Urothelium cell line (cell line): Measurements from ENCODE around the gene RSPO1.

Experiments
- DNase-seq: peaks from one replicate; pipeline ENCODE4 v3.0.0; 2011; ENCODE audit warnings: low spot score, mixed read lengths
- FAIRE-seq: peaks from 2 replicates; lab custom pipeline; 2011; peaks lifted over from hg19 to GRCh38; lab: Jason Lieb, UNC

RSPO1 gene

DNA sequence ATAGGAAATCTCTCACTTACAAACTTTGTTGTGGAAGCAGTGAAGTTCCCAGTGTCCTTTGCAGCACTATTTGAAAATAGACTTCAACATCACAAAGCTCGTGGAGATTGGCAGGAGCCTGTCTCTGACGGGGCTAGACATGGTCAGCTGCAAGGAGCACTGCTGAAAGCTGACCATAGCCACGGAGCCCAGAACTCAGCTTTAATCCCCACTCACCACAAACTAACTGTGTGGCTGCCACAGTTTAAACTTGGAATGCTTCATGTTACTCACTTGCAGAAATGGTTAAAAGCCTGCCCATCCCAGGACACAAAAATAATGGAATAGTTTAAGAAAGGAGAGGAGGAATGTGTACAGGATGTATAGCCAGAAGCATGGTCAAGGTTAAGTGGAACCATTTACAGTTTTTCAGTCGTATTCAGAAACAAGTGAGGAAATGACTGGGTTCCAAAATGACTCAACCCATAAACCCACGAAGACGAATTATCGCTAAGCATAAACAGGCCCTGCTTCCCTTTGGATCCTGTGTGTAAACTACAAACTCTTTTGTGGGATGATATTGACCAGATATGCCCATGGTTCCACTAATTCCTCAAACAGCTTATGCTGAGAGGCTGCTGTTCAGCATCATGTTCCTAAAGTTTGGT is 59.7 kb downstream of the RSPO1 start:
- FAIRE-seq (no peak), DNase-seq (no peak)

DNA sequence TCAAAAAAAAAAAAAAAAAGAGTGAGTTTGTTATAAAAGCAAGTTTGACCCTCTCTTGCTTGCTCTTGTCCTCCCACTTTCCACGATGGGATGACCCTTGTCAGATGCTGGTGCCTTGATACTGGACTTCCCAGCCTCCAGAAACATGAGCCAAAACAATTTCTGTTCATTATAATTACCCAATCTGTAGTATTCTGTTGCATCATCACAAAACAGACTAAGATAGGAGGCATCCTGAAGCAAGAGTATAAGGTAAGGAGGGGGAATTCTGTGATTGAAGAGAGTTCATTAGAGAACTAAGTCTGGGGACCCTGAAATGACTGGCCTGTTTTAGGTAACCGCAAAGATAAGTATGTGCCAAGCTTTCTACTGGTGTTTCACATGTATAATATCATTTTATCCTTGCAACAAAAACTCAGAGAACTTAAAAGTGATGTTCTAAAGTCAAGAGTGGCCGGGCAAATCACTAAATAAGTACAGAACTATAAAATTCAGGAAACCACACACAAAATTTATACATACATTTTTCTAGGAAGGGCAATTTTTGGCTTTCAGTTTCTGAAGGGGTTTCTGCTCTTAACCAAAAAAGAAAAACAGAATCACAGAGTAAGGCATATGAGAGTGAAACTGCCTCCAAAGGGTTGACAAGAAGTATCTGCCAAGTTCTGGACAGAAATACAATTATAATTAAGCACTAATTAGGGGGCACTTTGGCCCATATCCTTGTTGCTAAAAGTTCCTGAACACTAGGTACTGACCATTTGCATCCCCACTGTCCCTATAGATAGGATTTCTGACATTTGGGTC is 64.0 kb downstream of the RSPO1 start:
- FAIRE-seq (no peak), DNase-seq (no peak)

DNA sequence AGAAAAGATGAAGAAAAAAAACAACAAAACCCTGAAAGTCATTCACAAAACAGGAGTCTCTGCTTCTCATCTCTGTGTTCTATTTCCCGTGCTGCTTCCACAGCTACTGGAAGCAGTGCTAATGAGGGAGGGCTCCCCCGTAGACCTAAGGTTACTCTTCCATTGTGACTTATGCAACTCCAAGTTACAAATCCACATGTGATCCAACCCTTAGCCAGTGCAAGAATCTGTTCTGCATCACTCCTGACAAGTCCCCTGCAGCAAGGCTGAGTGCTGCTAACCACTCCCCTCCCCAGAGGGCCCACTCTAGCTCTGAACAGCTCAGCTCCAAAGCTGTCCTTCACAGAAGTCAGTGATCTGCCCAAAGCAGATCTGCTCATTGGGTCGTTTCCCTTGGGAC is 67.7 kb downstream of the RSPO1 start:
- no peak for FAIRE-seq
- no peak for DNase-seq

DNA sequence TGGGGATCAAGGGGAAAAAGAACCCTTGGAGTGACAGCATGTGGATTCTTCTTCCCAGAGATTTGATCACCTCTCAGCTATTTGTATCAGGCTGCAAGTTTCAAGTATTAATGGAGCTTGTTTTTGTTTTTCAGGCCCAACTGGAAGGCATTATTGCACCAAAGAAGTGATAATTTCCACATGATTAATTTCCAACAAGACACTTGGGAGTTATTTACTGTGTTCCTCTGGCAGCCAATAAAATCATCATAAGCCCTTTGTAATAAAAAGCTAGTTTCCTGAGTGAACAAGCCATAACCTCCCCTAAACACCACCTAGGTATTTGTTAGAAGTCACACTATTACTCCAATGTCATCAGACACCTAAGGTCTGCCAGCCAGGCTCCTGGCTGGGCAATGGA is 69.8 kb downstream of the RSPO1 start:
- FAIRE-seq (no peak), DNase-seq (no peak)

DNA sequence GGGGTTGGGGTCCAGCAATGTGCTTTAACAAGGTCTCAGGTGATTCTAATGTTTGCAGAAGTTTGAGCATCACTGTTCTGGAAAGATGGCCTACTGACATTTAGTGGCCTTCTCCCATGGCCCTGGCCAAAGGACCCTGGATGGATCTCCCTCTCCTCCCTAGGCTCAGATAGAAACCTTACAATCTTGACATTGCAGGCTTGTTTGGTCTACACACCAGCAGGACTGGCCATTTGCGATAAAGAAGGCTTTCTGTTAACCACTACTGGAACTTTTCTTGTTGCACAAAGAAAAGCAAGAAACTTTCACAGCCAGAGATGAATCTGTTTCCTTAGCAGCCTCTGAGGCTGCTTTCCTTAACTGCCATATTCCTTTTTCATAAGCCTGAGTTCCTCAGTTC is 71.7 kb downstream of the RSPO1 start:
- no peak for FAIRE-seq
- DNase-seq: no peak
